ENCODE measurements around the gene C12orf57. TPM values are rescaled to one million over a fixed set of nuclear protein-coding genes. Genes with fewer than 3 reads are reported as not detected.

The C12orf57 gene
- total and polyA plus RNA-seq, 2 of the 8 experiments (the other 6 are each of a cell fraction or from before 2014, with no cell fraction given): 174 to 993 TPM

DNA sequence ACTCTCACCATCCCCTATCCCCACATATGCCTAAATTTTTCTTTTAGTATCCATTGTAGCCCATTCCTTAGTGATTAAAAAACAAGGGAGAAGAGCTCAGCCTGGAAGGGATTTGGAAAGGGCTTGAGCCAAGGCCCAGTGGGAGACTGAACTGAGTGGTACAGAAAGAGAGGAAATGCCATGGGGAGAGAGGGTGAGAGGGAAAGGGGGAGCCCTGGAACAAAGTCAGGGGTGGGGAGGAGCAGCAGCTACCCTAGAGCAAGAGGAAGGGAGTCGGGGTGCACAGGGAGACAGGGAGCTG, 18.6 kb upstream of the C12orf57 start (continued):
- TF ChIP-seq, protein P1, sequence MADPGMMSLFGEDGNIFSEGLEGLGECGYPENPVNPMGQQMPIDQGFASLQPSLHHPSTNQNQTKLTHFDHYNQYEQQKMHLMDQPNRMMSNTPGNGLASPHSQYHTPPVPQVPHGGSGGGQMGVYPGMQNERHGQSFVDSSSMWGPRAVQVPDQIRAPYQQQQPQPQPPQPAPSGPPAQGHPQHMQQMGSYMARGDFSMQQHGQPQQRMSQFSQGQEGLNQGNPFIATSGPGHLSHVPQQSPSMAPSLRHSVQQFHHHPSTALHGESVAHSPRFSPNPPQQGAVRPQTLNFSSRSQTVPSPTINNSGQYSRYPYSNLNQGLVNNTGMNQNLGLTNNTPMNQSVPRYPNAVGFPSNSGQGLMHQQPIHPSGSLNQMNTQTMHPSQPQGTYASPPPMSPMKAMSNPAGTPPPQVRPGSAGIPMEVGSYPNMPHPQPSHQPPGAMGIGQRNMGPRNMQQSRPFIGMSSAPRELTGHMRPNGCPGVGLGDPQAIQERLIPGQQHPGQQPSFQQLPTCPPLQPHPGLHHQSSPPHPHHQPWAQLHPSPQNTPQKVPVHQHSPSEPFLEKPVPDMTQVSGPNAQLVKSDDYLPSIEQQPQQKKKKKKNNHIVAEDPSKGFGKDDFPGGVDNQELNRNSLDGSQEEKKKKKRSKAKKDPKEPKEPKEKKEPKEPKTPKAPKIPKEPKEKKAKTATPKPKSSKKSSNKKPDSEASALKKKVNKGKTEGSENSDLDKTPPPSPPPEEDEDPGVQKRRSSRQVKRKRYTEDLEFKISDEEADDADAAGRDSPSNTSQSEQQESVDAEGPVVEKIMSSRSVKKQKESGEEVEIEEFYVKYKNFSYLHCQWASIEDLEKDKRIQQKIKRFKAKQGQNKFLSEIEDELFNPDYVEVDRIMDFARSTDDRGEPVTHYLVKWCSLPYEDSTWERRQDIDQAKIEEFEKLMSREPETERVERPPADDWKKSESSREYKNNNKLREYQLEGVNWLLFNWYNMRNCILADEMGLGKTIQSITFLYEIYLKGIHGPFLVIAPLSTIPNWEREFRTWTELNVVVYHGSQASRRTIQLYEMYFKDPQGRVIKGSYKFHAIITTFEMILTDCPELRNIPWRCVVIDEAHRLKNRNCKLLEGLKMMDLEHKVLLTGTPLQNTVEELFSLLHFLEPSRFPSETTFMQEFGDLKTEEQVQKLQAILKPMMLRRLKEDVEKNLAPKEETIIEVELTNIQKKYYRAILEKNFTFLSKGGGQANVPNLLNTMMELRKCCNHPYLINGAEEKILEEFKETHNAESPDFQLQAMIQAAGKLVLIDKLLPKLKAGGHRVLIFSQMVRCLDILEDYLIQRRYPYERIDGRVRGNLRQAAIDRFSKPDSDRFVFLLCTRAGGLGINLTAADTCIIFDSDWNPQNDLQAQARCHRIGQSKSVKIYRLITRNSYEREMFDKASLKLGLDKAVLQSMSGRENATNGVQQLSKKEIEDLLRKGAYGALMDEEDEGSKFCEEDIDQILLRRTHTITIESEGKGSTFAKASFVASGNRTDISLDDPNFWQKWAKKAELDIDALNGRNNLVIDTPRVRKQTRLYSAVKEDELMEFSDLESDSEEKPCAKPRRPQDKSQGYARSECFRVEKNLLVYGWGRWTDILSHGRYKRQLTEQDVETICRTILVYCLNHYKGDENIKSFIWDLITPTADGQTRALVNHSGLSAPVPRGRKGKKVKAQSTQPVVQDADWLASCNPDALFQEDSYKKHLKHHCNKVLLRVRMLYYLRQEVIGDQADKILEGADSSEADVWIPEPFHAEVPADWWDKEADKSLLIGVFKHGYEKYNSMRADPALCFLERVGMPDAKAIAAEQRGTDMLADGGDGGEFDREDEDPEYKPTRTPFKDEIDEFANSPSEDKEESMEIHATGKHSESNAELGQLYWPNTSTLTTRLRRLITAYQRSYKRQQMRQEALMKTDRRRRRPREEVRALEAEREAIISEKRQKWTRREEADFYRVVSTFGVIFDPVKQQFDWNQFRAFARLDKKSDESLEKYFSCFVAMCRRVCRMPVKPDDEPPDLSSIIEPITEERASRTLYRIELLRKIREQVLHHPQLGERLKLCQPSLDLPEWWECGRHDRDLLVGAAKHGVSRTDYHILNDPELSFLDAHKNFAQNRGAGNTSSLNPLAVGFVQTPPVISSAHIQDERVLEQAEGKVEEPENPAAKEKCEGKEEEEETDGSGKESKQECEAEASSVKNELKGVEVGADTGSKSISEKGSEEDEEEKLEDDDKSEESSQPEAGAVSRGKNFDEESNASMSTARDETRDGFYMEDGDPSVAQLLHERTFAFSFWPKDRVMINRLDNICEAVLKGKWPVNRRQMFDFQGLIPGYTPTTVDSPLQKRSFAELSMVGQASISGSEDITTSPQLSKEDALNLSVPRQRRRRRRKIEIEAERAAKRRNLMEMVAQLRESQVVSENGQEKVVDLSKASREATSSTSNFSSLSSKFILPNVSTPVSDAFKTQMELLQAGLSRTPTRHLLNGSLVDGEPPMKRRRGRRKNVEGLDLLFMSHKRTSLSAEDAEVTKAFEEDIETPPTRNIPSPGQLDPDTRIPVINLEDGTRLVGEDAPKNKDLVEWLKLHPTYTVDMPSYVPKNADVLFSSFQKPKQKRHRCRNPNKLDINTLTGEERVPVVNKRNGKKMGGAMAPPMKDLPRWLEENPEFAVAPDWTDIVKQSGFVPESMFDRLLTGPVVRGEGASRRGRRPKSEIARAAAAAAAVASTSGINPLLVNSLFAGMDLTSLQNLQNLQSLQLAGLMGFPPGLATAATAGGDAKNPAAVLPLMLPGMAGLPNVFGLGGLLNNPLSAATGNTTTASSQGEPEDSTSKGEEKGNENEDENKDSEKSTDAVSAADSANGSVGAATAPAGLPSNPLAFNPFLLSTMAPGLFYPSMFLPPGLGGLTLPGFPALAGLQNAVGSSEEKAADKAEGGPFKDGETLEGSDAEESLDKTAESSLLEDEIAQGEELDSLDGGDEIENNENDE (IDR thresholded peaks at IDR 0.05; ENCODE audit: insufficient replicate concordance, low read length): no peak
- TF ChIP-seq, protein P2, sequence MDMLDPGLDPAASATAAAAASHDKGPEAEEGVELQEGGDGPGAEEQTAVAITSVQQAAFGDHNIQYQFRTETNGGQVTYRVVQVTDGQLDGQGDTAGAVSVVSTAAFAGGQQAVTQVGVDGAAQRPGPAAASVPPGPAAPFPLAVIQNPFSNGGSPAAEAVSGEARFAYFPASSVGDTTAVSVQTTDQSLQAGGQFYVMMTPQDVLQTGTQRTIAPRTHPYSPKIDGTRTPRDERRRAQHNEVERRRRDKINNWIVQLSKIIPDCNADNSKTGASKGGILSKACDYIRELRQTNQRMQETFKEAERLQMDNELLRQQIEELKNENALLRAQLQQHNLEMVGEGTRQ (IDR thresholded peaks at IDR 0.05; ENCODE audit: low read length): no peak
- TF ChIP-seq POLR2A (IDR thresholded peaks at IDR 0.05; ENCODE audit: control extremely low read depth in 1 of 2, low read depth in 2 of 2, low read length in 2 of 2): no peak; a peak in 1 of 3 replicates

Data from H1 (cell line).